GM04504 (cell line): ENCODE data around the gene NCK2.
A peak's percentile ranks its signal among the peaks of the same experiment; 100 is the strongest.

Experiments
- DNase-seq: peaks from one replicate; pipeline ENCODE4 v3.0.0-alpha.2; 2012; ENCODE audit warnings: low read depth

The NCK2 gene

GRCh38 chr2:105777506-105778055 is 32.9 kb downstream of the NCK2 start:
- DNase-seq: no peak

GRCh38 chr2:105778080-105778607 is 33.4 kb downstream of the NCK2 start:
- DNase-seq: no peak

GRCh38 chr2:105779394-105779793 is 34.7 kb downstream of the NCK2 start:
- no peak for DNase-seq

GRCh38 chr2:105780606-105781005 is 35.9 kb downstream of the NCK2 start:
- DNase-seq: no peak

- DNase-seq: no peak
These were observed 36.7 kb downstream of the NCK2 start for GRCh38 chr2:105781274-105781978.

- DNase-seq: no peak
These were observed 37.4 kb downstream of the NCK2 start for GRCh38 chr2:105782123-105782522.

- DNase-seq: no peak
These were observed 37.9 kb downstream of the NCK2 start for GRCh38 chr2:105782646-105783045.

GRCh38 chr2:105783151-105783738 is 38.5 kb downstream of the NCK2 start:
- DNase-seq: no peak

GRCh38 chr2:105783972-105784371 is 39.3 kb downstream of the NCK2 start:
- no peak for DNase-seq

- DNase-seq: no peak
These were observed 39.9 kb downstream of the NCK2 start for GRCh38 chr2:105784589-105784988.

- DNase-seq: no peak
These were observed 40.6 kb downstream of the NCK2 start for GRCh38 chr2:105785095-105785847.

- DNase-seq: no peak
These were observed 41.8 kb downstream of the NCK2 start for GRCh38 chr2:105786231-105787230.

- DNase-seq: no peak
These were observed 42.9 kb downstream of the NCK2 start for GRCh38 chr2:105787376-105788318.

GRCh38 chr2:105788670-105789290 is 44.1 kb downstream of the NCK2 start:
- DNase-seq: no peak

- DNase-seq: peak; percentile 63
These were observed 45.2 kb downstream of the NCK2 start for GRCh38 chr2:105789745-105790460.

GRCh38 chr2:105790461-105791149 is 45.9 kb downstream of the NCK2 start:
- no peak for DNase-seq

- DNase-seq: no peak
These were observed 46.5 kb downstream of the NCK2 start for GRCh38 chr2:105791229-105791628.

- no peak for DNase-seq
These were observed 47.8 kb downstream of the NCK2 start for GRCh38 chr2:105792561-105792960.
